Adrenal gland (tissue), 12 donors: ENCODE data around the gene EIF4E2. TPM values are rescaled to one million over a fixed set of nuclear protein-coding genes. Genes with fewer than 3 reads are reported as not detected.

ENCODE experiments used
- DNase-seq, 7 donors: peaks; one replicate each; pipeline ENCODE4 v3.0.0-alpha.2; 2019 to 2020
- H3K27ac ChIP-seq, 5 donors: fragments of 200-600 bp; sonication (generic) in 4 of 5; 1 replicate in 3 of 5; 2 replicates in 2 of 5; pipeline versions ENCODE4 v1.5.1 to v1.8.0; 2016 to 2020; ENCODE audit warnings: mild to moderate bottlenecking in 1 of 5
- H3K27me3 ChIP-seq: fragments of 200-600 bp; 2 replicates; pipeline ENCODE4 v1.8.0; 2021
- H3K36me3 ChIP-seq, 2 donors: fragments of 200-600 bp; replicated peaks in 1 of 2; 1 replicate in 1 of 2; 2 replicates in 1 of 2; pipeline versions ENCODE4 v1.5.1 to v1.8.0; 2018 to 2022
- H3K4me1 ChIP-seq, 2 donors: fragments of 200-600 bp; replicated peaks in 1 of 2; 1 replicate in 1 of 2; 2 replicates in 1 of 2; pipeline versions ENCODE4 v1.5.1 to v1.8.0; 2018 to 2021
- H3K4me3 ChIP-seq, 4 donors: fragments of 200-600 bp; sonication (generic) in 3 of 4; one replicate each; pipeline ENCODE4 v1.5.1; 2016 to 2018
- H3K9me3 ChIP-seq, 3 donors: fragments of 200-600 bp; sonication (generic) in 1 of 3; replicated peaks in 1 of 3; 1 replicate in 2 of 3; 2 replicates in 1 of 3; pipeline versions ENCODE4 v1.5.1 to v1.8.0; 2016 to 2021
- CTCF ChIP-seq, 6 experiments: fragments of 450-650 bp in 4 of 6; fragments of 200-600 bp in 2 of 6; sonication (generic) in 1 of 6; IDR thresholded peaks; 1 replicate in 5 of 6; 2 replicates in 1 of 6; pipeline versions ENCODE4 v1.5.1 to v1.8.0; 2016 to 2021; ENCODE audit warnings: antibody characterized with exemption in 6 of 6, mild to moderate bottlenecking in 2 of 6, moderate library complexity in 1 of 6
- POLR2A ChIP-seq, 2 donors: fragments of 450-650 bp; IDR thresholded peaks; one replicate each; pipeline ENCODE4 v1.6.1; 2017; ENCODE audit warnings: antibody characterized with exemption in 2 of 2, mild to moderate bottlenecking in 2 of 2, moderate library complexity in 1 of 2
- WGBS, 4 donors: extraction: QIAGEN DNeasy Blood & Tissue Kit in 2 of 4; methylation state at CpG; one replicate each; pipeline versions ENCODE4 v1.1.5 to v1.1.7; 2013 to 2017; 5-methylcytosine and 5-hydroxymethylcytosine counted together
- intact Hi-C, 2 donors: fragments of 100-400 bp; cut with DNase I; formaldehyde crosslinking; loops; one replicate each; pipeline versions ENCODE4 v1.14.1 to v1.15.0; 2022 to 2023
- polyA plus RNA-seq, 3 donors: library from polyadenylated mRNA; stranded (reverse); fragments of 200-250 nt in 2 of 3; fragments of 350-450 nt in 1 of 3; fragmentation: Illumina TruSeq in 1 of 3; extraction: RNeasy Lipid Tissue Mini Kit (QIAGEN cat#74804) in 1 of 3; gene quantifications; one replicate each; pipeline ENCODE4 v1.2.3, GENCODE V29; 2013 to 2014
- total RNA-seq, 9 donors: library from RNA; depleted of rRNA in 4 of 9; stranded (reverse); fragments of >200 nt in 4 of 9; fragments of 120-200 nt in 1 of 9; fragmentation: NEBNext Ultra II Directional in 1 of 9; extraction: Animal tissue kit (Norgen Biotek cat#: 25700) in 1 of 9; gene quantifications; one replicate each; pipeline versions ENCODE4 v1.1.0 to v1.2.4, GENCODE V29; 2013 to 2023
- donor health status: healthy with polysubstance abuse.
- donor health status: Bipolar disorder and iron deficiency.
- donor health status: DM: yes; HTN: yes; CAD: no.
- donor health status: DM: no; HTN: no; CAD: no.
- donor health status: DM: no; HTN: no; CAD: no.
- donor health status: DM: yes; HTN: yes; CAD: no.

EIF4E2 gene
- total and polyA plus RNA-seq, 12 donors, result 32.2 to 137 (median 57.8) TPM

- intact Hi-C loops, result loop anchor here in 1 of 2 donors (10.0 kb wide), 1 partner anchor 622 kb away; no protein-coding TSS in a partner anchor
- no peak for DNase-seq
- no peak overlapping the region for H3K27ac ChIP-seq
- H3K36me3 ChIP-seq, result no peaks in the 10 kb centered on the region
- WGBS, 4 donors, result 75 to 83% (median 81%) methylated on average over 8 to 13 of the region's 13 CpGs; no CpG with 5 or more reads in 1 of the 4 donors
- H3K4me1 ChIP-seq, result peaks cover 7 to 23% of the 10 kb centered on the region in 2 donors
- peaks cover 34% of the 10 kb centered on the region for H3K27me3 ChIP-seq
- no peak overlapping the region for H3K4me3 ChIP-seq
- no peaks in the 10 kb centered on the region for H3K9me3 ChIP-seq
- TF ChIP-seq CTCF (IDR thresholded peaks at IDR 0.05) (no peak), POLR2A (IDR thresholded peaks at IDR 0.05) (no peak)
These were observed 24.0 kb upstream of the EIF4E2 start for GRCh38 chr2:232526372-232526941.

- Histone ChIP-seq H3K9me3 (no peaks in the 10 kb centered on the region), H3K4me3 (no peak overlapping the region), H3K27ac (no peak overlapping the region), H3K36me3 (no peaks in the 10 kb centered on the region), H3K27me3 (peaks cover 18% of the 10 kb centered on the region), H3K4me1 (peaks cover 7 to 16% of the 10 kb centered on the region in 2 donors)
- intact Hi-C loops, result loop anchor here in 1 of 2 donors (10.0 kb wide), 1 partner anchor 623 kb away; no protein-coding TSS in a partner anchor
- no peak for DNase-seq
- TF ChIP-seq POLR2A (IDR thresholded peaks at IDR 0.05) (no peak), CTCF (IDR thresholded peaks at IDR 0.05) (no peak)
- WGBS, 4 donors, result 69 to 84% (median 79%) methylated on average over 6 of the region's 6 CpGs
These were observed 22.5 kb upstream of the EIF4E2 start for GRCh38 chr2:232527905-232528470.

DNA sequence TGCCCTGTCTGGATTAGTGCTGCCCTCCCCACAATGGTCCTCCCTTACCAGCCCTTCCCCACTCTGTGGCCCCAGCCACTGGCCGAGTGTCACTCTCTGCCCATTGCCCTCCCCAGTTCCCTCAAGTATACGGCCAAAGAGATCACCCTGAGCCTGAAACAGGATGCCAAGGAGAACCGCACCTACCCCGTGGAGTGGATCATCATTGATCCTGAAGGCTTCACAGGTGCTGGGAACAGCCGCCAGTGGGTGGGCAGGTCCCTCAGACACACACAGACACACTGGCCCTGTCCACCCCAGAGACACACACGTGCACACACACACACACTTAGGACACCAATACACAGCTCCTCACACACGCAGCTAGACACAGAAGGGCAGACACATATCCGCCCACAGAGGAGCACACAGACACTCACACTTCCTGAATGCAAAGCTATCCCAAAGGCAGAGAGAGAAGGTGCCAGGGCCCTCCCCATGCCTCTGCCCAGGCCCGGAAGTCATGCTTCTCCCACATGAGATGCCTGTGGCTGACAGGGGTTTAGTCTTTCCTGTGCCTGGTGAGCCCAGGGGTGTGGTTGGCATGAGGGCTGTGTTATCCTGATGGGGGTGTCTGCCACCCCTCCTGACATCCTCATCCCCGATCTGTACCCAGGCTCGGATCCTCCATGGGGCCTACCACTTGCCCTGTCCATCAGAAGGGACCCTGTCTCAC lies 21.6 kb upstream of the EIF4E2 start:
- no peaks in the 10 kb centered on the region for H3K9me3 ChIP-seq
- no peak for DNase-seq
- intact Hi-C loops, result loop anchor here in 1 of 2 donors (10.0 kb wide), 1 partner anchor 624 kb away; no protein-coding TSS in a partner anchor
- H3K4me3 ChIP-seq, result no peak overlapping the region
- H3K36me3 ChIP-seq, result no peaks in the 10 kb centered on the region
- H3K4me1 ChIP-seq, result peaks cover 7 to 10% of the 10 kb centered on the region in 2 donors
- peaks cover 9% of the 10 kb centered on the region for H3K27me3 ChIP-seq
- TF ChIP-seq CTCF (IDR thresholded peaks at IDR 0.05) (no peak), POLR2A (IDR thresholded peaks at IDR 0.05) (no peak)
- WGBS, 4 donors, result 75 to 94% (median 80%) methylated on average over 3 to 11 of the region's 11 CpGs
- H3K27ac ChIP-seq, result no peak overlapping the region

DNA sequence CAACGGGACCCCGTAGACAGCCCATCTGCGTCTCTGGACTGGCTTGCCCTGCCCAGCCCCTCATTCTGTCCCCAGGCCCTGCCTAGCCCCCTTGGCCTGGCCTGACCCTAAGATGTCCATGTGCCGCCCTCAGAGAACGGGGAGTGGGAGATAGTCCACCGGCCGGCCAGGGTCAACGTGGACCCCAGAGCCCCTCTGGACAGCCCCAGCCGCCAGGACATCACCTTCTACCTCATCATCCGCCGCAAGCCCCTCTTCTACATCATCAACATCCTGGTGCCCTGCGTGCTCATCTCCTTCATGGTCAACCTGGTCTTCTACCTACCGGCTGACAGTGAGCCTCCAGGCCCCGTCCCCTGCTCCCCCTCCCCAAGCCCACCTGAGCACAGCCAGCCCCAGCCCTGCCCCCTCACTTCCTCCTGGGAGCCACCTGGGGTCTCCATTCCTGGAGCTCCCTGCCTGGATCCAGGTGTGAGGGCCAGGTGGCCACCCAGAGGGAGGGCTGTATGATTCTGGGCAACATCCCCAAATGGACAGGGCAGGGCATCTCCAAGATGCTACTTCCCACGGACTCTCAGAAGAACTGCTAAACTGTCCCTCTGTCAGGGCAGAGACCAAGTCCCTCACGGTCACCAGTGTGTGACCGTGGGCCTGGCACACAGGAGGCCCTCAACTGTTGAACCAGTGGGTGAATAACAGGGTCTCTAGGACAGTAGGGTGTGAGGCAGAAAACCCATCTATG lies 20.5 kb upstream of the EIF4E2 start:
- intact Hi-C loops, result loop anchor here in 1 of 2 donors (10.0 kb wide), 1 partner anchor 625 kb away; no protein-coding TSS in a partner anchor
- no peak overlapping the region for H3K4me3 ChIP-seq
- H3K9me3 ChIP-seq, result no peaks in the 10 kb centered on the region
- no peak overlapping the region for H3K27ac ChIP-seq
- no peak for DNase-seq
- TF ChIP-seq POLR2A (IDR thresholded peaks at IDR 0.05) (no peak), CTCF (IDR thresholded peaks at IDR 0.05) (no peak)
- H3K4me1 ChIP-seq, result peaks cover 6 to 7% of the 10 kb centered on the region in 2 donors
- WGBS, 4 donors, result 85 to 95% (median 89%) methylated on average over 12 to 17 of the region's 17 CpGs
- no peaks in the 10 kb centered on the region for H3K36me3 ChIP-seq
- no peaks in the 10 kb centered on the region for H3K27me3 ChIP-seq
